T-cell (primary cell): ENCODE measurements around the gene MILR1. TPM values are rescaled to one million over a fixed set of nuclear protein-coding genes. Genes with fewer than 3 reads are reported as not detected.

Experiments
- ATAC-seq, 4 experiments: fragments of 200-7000 bp in 3 of 4; fragments of 150-1000 bp in 1 of 4; cut with Tn5 transposase; replicated peaks in 1 of 4; 1 replicate in 3 of 4; 2 replicates in 1 of 4; pipeline ENCODE4 v1.10.0; 2021; ENCODE audit warnings: moderate library complexity in 3 of 4, mild to moderate bottlenecking in 2 of 4, moderate number of reproducible peaks in 1 of 4
- CTCF ChIA-PET, 2 donors: fragments of 300-600 bp; sonication (Branson Sonifier 250); formaldehyde crosslinking; loops; one replicate each; lab custom pipeline; 2022; ENCODE audit warnings: antibody characterized with exemption in 2 of 2; lab: Charles Lee
- POLR2A ChIA-PET, 2 donors: fragments of 300-600 bp; sonication (Branson Sonifier 250); formaldehyde crosslinking; loops; one replicate each; lab custom pipeline; 2022; ENCODE audit warnings: antibody characterized with exemption in 2 of 2; lab: Charles Lee
- DNase-seq, 35 experiments: peaks; one replicate each; pipeline versions ENCODE4 v3.0.0 to v3.0.0-alpha.2; 2013 to 2023
- H3K27ac ChIP-seq: one replicate; pipeline ENCODE4 v1.5.1; 2013; ENCODE audit warnings: low read length
- H3K27me3 ChIP-seq, 2 experiments: replicated peaks in 1 of 2; 1 replicate in 1 of 2; 2 replicates in 1 of 2; pipeline versions ENCODE4 v1.6.1 to v1.7.0; 2013; ENCODE audit warnings: low read length in 1 of 2, mixed read lengths in 1 of 2; ENCODE audit not compliant: control insufficient read depth in 2 of 2, insufficient read depth in 2 of 2; ENCODE audit errors: extremely low read depth in 1 of 2
- H3K36me3 ChIP-seq, 2 donors: 1 replicate in 1 of 2; 2 replicates in 1 of 2; pipeline versions ENCODE4 v1.6.1 to v1.7.0; 2013; ENCODE audit warnings: low read length in 1 of 2; ENCODE audit not compliant: control insufficient read depth in 2 of 2, insufficient read depth in 1 of 2; ENCODE audit errors: extremely low read depth in 1 of 2
- H3K4me1 ChIP-seq, 2 experiments: 1 replicate in 1 of 2; 2 replicates in 1 of 2; pipeline versions ENCODE4 v1.6.1 to v1.7.0; 2013; ENCODE audit warnings: low read length in 2 of 2, mixed read lengths in 1 of 2; ENCODE audit not compliant: insufficient read depth in 2 of 2, control insufficient read depth in 1 of 2; ENCODE audit errors: extremely low read depth in 1 of 2
- H3K4me3 ChIP-seq, 2 donors: 1 replicate in 1 of 2; 2 replicates in 1 of 2; pipeline versions ENCODE4 v1.5.1 to v1.7.0; 2013; ENCODE audit warnings: mild to moderate bottlenecking in 2 of 2, low read length in 1 of 2, moderate library complexity in 1 of 2; ENCODE audit not compliant: control insufficient read depth in 1 of 2; ENCODE audit errors: extremely low read depth in 1 of 2
- H3K9me3 ChIP-seq: 2 replicates; pipeline ENCODE4 v1.7.0; 2013
- H3K27ac Mint-ChIP-seq, 2 donors: one replicate each; pipeline ENCODE4 v1.8.0; 2020 to 2021; ENCODE audit warnings: mild to moderate bottlenecking in 2 of 2, mixed read lengths in 2 of 2
- H3K27me3 Mint-ChIP-seq, 2 donors: one replicate each; pipeline ENCODE4 v1.8.0; 2021 to 2022; ENCODE audit warnings: mixed read lengths in 2 of 2
- H3K36me3 Mint-ChIP-seq: one replicate; pipeline ENCODE4 v1.8.0; 2021; ENCODE audit warnings: mixed read lengths
- H3K4me1 Mint-ChIP-seq, 3 donors: one replicate each; pipeline ENCODE4 v1.8.0; 2020 to 2022; ENCODE audit warnings: mixed read lengths in 3 of 3, mild to moderate bottlenecking in 1 of 3
- H3K4me3 Mint-ChIP-seq, 3 donors: one replicate each; pipeline ENCODE4 v1.8.0; 2020 to 2022; ENCODE audit warnings: mild to moderate bottlenecking in 3 of 3, mixed read lengths in 3 of 3, moderate library complexity in 3 of 3
- H3K9me3 Mint-ChIP-seq, 3 donors: one replicate each; pipeline ENCODE4 v1.8.0; 2020 to 2022; ENCODE audit warnings: mixed read lengths in 3 of 3
- WGBS: methylation state at CpG from one replicate; pipeline ENCODE4 v1.1.5; 2013; ENCODE audit warnings: missing lambda C conversion rate; ENCODE audit not compliant: insufficient coverage; 5-methylcytosine and 5-hydroxymethylcytosine counted together
- total RNA-seq, 35 experiments: library from RNA in 6 of 35; stranded (reverse) in 6 of 35; fragments of 120-200 nt in 1 of 35; gene quantifications; one replicate each; pipeline versions ENCODE4 v1.2.1 to v1.2.4 and lab custom pipeline; 2013 to 2026

The MILR1 gene
- total RNA-seq, 5 donors from 2014 or later (not counting 1 experiment from before 2014, with no cell fraction given), result 0.22 to 0.76 TPM; not detected in 3

- peaks cover 24% of the 10 kb centered on the region for H3K36me3 Mint-ChIP-seq
- ATAC-seq (no peak), DNase-seq (peak in 1 of 35 experiments; percentile 9)
- ChIA-PET CTCF (interaction anchor here (1.0 to 2.0 kb wide), 5 partner anchors 9 to 77 kb away, joined by 3 to 10 read pairs (median 6); partner anchors contain the start of genes CEP95 (in 1 of the 2) and DDX5 (in 1 of the 2)), POLR2A (interaction anchor here (0.6 to 4.8 kb wide), 9 partner anchors 10 to 670 kb away, joined by 3 to 72 read pairs (median 5); partner anchors contain the start of genes CEP95 (in 2 of the 2) and DDX5 (in 2 of the 2))
- H3K4me1 Mint-ChIP-seq, result peaks cover 76 to 90% (median 83%) of the 10 kb centered on the region in 3 donors
- H3K9me3 Mint-ChIP-seq, result no peaks in the 10 kb centered on the region
- peak overlapping the region; percentile 91 for H3K27ac ChIP-seq
- peak overlapping the region; percentile 99 for H3K27ac Mint-ChIP-seq
- H3K27me3 Mint-ChIP-seq, result no peaks in the 10 kb centered on the region
- peaks cover 6 to 52% of the 10 kb centered on the region in 2 donors for H3K36me3 ChIP-seq
- H3K9me3 ChIP-seq, result no peaks in the 10 kb centered on the region
- peaks cover 28 to 36% of the 10 kb centered on the region in 2 experiments for H3K4me1 ChIP-seq
- peak overlapping the region; percentile 99 to 100 (median 100) for H3K4me3 Mint-ChIP-seq
- H3K4me3 ChIP-seq, result peak overlapping the region; percentile 84 to 98
- 0% methylated on average over 18 of the region's 20 CpGs for WGBS
- H3K27me3 ChIP-seq, result no peaks in the 10 kb centered on the region
These were observed 47.5 kb downstream of the MILR1 start for GRCh38 chr17:64496348-64496785.

GRCh38 chr17:64496786-64497564, 48.1 kb downstream of the MILR1 start, which contains the start of gene POLG2:
Gene POLG2 (minus strand): TSS chr17:64497054. CDS start chr17:64496968, 86 bp downstream.
- H3K4me3 ChIP-seq, result peak within 1 kb of the TSS; percentile 84 to 98
- no peaks in the 10 kb centered on the region for H3K27me3 ChIP-seq
- H3K4me3 Mint-ChIP-seq, result peak within 1 kb of the TSS; percentile 99 to 100 (median 100)
- WGBS, result under 1% methylated on average over 48 of the region's 50 CpGs
- peak within 1 kb of the TSS; percentile 91 for H3K27ac ChIP-seq
- H3K9me3 Mint-ChIP-seq, result no peaks in the 10 kb centered on the region
- peaks cover 27% of the 10 kb centered on the region for H3K36me3 Mint-ChIP-seq
- peak within 1 kb of the TSS; percentile 99 for H3K27ac Mint-ChIP-seq
- H3K9me3 ChIP-seq, result no peaks in the 10 kb centered on the region
- peak; percentile 81 to 89 (median 88) for ATAC-seq
- H3K27me3 Mint-ChIP-seq, result no peaks in the 10 kb centered on the region
- peaks cover 6 to 54% of the 10 kb centered on the region in 2 donors for H3K36me3 ChIP-seq
- POLR2A ChIA-PET, result interaction anchor here (0.6 to 4.8 kb wide), 11 partner anchors 9 to 477 kb away, joined by 3 to 72 read pairs (median 5); partner anchors contain the start of genes CEP95 (in 2 of the 2), DDX5 (in 2 of the 2) and ICAM2 (in 1 of the 2)
- CTCF ChIA-PET, result interaction anchor here (1.0 to 2.0 kb wide), 4 partner anchors 8 to 77 kb away, joined by 3 to 10 read pairs (median 6); partner anchors contain the start of genes CEP95 (in 1 of the 2) and DDX5 (in 1 of the 2)
- DNase-seq, result peak; percentile 89 to 98 (median 94)
- peaks cover 81 to 90% (median 87%) of the 10 kb centered on the region in 3 donors for H3K4me1 Mint-ChIP-seq
- peaks cover 28 to 36% of the 10 kb centered on the region in 2 experiments for H3K4me1 ChIP-seq

DNA sequence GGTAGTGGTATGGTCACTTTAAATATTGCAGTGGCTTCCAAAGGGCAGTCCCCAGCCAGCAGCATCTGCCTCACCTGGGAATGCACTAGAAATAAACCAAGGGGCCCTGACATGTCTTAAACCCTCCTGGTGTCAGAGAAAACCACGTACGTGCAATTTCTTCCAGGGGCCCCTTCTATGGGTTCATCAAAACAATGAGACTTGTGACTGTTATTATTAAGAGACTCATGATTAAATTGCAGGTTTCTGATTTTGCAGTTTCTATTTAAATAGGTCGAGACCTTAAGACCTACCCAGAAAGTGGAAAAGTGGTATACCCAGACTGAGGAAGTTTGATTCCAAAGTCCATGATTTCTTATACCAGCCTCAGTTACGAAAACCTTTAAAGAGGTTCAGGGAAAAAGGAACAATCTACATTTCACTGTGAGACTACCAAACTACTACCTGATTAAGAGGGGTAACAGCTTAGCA, 48.7 kb downstream of the MILR1 start:
- WGBS, result no CpG with 5 or more reads among the region's 4 CpGs
- H3K9me3 Mint-ChIP-seq, result no peaks in the 10 kb centered on the region
- Histone ChIP-seq H3K36me3 (peaks cover 6 to 55% of the 10 kb centered on the region in 2 donors), H3K4me3 (peak overlapping the region; percentile 84 to 98), H3K9me3 (no peaks in the 10 kb centered on the region), H3K4me1 (peaks cover 28 to 36% of the 10 kb centered on the region in 2 experiments), H3K27ac (peak overlapping the region; percentile 91), H3K27me3 (no peaks in the 10 kb centered on the region)
- ChIA-PET CTCF (interaction anchor here in 1 of 2 donors (0.7 to 2.0 kb wide), 4 partner anchors 8 to 77 kb away, joined by 4 to 10 read pairs (median 6); partner anchors contain the start of genes CEP95 and DDX5), POLR2A (interaction anchor here (0.6 to 4.8 kb wide), 5 partner anchors 9 to 477 kb away, joined by 3 to 72 read pairs (median 7); partner anchors contain the start of genes CEP95 (in 2 of the 2), DDX5 (in 2 of the 2) and ICAM2 (in 1 of the 2))
- H3K27me3 Mint-ChIP-seq, result no peaks in the 10 kb centered on the region
- peaks cover 85 to 94% (median 91%) of the 10 kb centered on the region in 3 donors for H3K4me1 Mint-ChIP-seq
- H3K27ac Mint-ChIP-seq, result peak overlapping the region; percentile 99
- no peak for DNase-seq
- ATAC-seq, result no peak
- H3K4me3 Mint-ChIP-seq, result peak overlapping the region; percentile 99 to 100 (median 100)
- H3K36me3 Mint-ChIP-seq, result peaks cover 34% of the 10 kb centered on the region

DNA sequence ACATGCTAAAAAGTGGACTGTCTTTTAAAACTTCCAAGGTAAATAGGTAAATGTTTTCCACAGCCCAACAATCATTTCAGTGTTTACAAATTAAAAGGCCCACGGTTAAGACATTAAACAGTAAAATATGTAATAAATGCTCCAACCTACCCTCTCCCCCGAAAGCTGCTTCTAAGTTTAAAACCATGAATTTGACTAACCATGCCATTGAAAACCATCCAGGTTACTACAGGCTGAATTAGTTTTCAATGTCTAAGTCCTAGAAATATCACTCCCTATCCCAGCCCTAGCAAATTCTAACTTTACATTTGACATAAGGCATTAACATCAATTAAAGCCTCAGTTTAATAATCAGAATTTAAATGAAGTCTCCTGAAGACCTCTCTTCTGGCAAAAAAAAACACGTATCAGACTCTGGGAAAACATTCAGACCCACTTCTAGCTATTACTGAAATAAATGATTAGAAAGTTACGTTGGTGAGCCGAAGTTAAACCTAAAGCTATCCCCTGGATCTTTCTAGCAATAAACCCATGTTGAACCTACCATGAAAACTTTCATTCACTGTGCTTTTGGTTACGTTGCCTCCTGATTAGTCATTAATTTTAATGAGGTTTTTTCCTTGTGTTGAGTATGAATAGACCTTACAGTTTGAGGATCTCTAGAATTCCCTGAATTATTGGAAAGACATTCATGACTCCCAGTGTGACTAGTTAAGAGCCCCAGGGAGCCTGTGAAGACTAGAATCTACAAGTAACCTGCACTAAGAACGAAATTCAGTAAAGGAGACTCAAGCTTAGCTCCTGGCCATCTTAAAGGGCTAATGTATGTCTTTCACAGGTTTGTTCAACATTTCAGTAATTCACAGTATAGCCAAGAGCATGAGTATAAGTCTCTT, 49.6 kb downstream of the MILR1 start:
- Histone ChIP-seq H3K27ac (peak overlapping the region; percentile 91), H3K4me1 (peaks cover 29 to 32% of the 10 kb centered on the region in 2 experiments), H3K36me3 (peaks cover 6 to 58% of the 10 kb centered on the region in 2 donors), H3K27me3 (no peaks in the 10 kb centered on the region), H3K4me3 (no peak overlapping the region), H3K9me3 (no peaks in the 10 kb centered on the region)
- peak overlapping the region; percentile 2 to 99 (median 15) for H3K4me3 Mint-ChIP-seq
- POLR2A ChIA-PET, result interaction anchor here (0.6 to 4.8 kb wide), 11 partner anchors 8 to 650 kb away, joined by 3 to 72 read pairs (median 3); partner anchors contain the start of genes CEP95 (in 1 of the 2), DDX5 (in 1 of the 2) and ICAM2 (in 1 of the 2)
- CTCF ChIA-PET, result interaction anchor here (0.6 to 0.7 kb wide), 2 partner anchors 9 to 77 kb away, joined by 4 read pairs; no protein-coding TSS in a partner anchor
- H3K36me3 Mint-ChIP-seq, result peaks cover 43% of the 10 kb centered on the region
- H3K4me1 Mint-ChIP-seq, result peaks cover 90 to 99% (median 94%) of the 10 kb centered on the region in 3 donors
- peak overlapping the region; percentile 47 to 99 for H3K27ac Mint-ChIP-seq
- DNase-seq (peak in 1 of 35 experiments; percentile 43), ATAC-seq (no peak)
- no peaks in the 10 kb centered on the region for H3K9me3 Mint-ChIP-seq
- WGBS, result 77% methylated on average over 1 of the region's 7 CpGs
- H3K27me3 Mint-ChIP-seq, result no peaks in the 10 kb centered on the region

DNA sequence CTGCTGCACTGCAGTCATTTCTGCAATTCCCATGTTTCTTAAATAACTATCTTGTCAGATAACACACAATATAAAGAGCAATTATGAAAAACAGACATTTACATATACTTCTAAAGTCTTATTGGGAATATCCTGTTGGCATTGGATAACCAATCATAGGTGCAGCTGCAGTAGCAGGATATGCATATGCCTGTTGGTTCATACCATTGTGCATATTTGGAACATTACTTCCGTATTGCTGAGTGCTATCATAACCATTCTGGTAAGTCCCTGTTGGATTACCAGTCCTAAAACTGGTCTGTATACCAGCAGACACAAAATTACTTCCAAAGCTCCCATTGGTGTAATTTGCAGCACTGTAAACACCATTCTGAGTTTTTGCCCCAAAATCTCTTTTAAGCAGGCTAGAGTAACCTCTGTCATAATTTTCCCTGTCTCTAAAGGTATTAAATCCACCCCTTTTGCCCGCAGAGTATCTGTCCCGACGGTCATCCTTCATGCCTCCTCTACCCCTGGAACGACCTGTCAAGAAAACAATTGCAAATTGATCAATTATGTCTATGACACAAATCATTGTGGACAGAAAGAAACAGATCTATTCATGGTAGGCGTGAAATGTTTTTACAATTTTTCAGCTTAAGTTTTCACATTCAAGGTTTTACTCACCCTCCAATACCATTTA, 51.0 kb downstream of the MILR1 start:
- H3K27me3 ChIP-seq, result no peaks in the 10 kb centered on the region
- CTCF ChIA-PET, result no interaction called here
- no peak overlapping the region for H3K27ac ChIP-seq
- peaks cover 31 to 36% of the 10 kb centered on the region in 2 experiments for H3K4me1 ChIP-seq
- peaks cover 56% of the 10 kb centered on the region for H3K36me3 Mint-ChIP-seq
- H3K9me3 ChIP-seq, result no peaks in the 10 kb centered on the region
- H3K4me3 ChIP-seq, result no peak overlapping the region
- POLR2A ChIA-PET, result interaction anchor here in 1 of 2 donors (4.8 kb wide), 1 partner anchor 7 kb away, joined by 72 read pairs; the partner anchor contains the start of genes CEP95 and DDX5
- peak overlapping the region in 1 of 3 donors; percentile 100 for H3K4me3 Mint-ChIP-seq
- H3K9me3 Mint-ChIP-seq, result no peaks in the 10 kb centered on the region
- peaks cover 91 to 99% (median 94%) of the 10 kb centered on the region in 3 donors for H3K4me1 Mint-ChIP-seq
- peak in 1 of 35 experiments; percentile 51 for DNase-seq
- H3K36me3 ChIP-seq, result peaks cover 6 to 72% of the 10 kb centered on the region in 2 donors
- ATAC-seq, result no peak
- no peaks in the 10 kb centered on the region for H3K27me3 Mint-ChIP-seq
- H3K27ac Mint-ChIP-seq, result peak overlapping the region; percentile 13 to 41
- 75% methylated on average over 1 of the region's 6 CpGs for WGBS
